Mucosa of rectum (tissue), 2 donors: ENCODE results near the gene RNU1-2.
"Not testable (repeated sequence)": the region's sequence is repeated elsewhere in the genome, so short reads cannot be mapped to it uniquely, and the experiment has no call there.

Source experiments
- H3K27ac ChIP-seq, 2 donors: one replicate each; pipeline ENCODE4 v1.7.0; 2013; ENCODE audit warnings: inconsistent platforms in 2 of 2, low read depth in 2 of 2, low read length in 2 of 2
- H3K27me3 ChIP-seq, 2 donors: one replicate each; pipeline ENCODE4 v1.7.0; 2013; ENCODE audit warnings: low read length in 2 of 2; ENCODE audit not compliant: control insufficient read depth in 2 of 2, insufficient read depth in 2 of 2
- H3K36me3 ChIP-seq, 2 donors: one replicate each; pipeline ENCODE4 v1.7.0; 2013; ENCODE audit warnings: low read length in 2 of 2; ENCODE audit not compliant: control insufficient read depth in 2 of 2, insufficient read depth in 2 of 2
- H3K4me1 ChIP-seq, 2 donors: one replicate each; pipeline ENCODE4 v1.7.0; 2013; ENCODE audit warnings: low read length in 2 of 2, mild to moderate bottlenecking in 1 of 2; ENCODE audit not compliant: control insufficient read depth in 2 of 2, insufficient read depth in 2 of 2
- H3K4me3 ChIP-seq, 2 donors: one replicate each; pipeline ENCODE4 v1.7.0; 2013; ENCODE audit warnings: low read length in 2 of 2
- H3K9ac ChIP-seq, 2 donors: one replicate each; pipeline ENCODE4 v1.7.0; 2013; ENCODE audit warnings: low read length in 2 of 2, low read depth in 1 of 2, mild to moderate bottlenecking in 1 of 2
- H3K9me3 ChIP-seq, 2 donors: one replicate each; pipeline ENCODE4 v1.7.0; 2013; ENCODE audit warnings: low read length in 2 of 2; ENCODE audit not compliant: control insufficient read depth in 2 of 2
- donor health status: healthy.
- donor health status: Normal muscosa, but diverticular disease.

The RNU1-2 gene

DNA sequence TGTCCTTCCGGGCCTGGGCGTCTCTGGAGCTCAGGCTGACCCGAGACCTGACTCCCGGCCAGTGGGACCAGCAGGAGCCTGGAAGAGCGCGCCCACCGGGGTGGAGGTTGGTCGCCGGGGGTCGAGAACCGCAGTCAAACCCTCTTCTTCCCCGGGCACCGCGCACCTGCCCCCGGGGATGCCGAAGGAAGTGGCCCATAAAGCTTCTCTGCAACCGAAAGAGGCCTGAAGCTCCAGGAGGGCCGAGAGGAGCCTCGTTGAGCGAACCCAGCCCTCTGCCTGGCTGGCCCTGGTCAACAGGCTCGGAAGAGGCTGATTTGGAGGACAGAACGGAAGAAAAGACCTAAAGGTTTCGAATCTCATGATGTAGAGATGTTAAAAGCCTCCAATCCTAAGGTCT lies 24.6 kb upstream of the RNU1-2 start:
- not testable (repeated sequence) for H3K27ac ChIP-seq, H3K9me3 ChIP-seq, H3K4me3 ChIP-seq, H3K9ac ChIP-seq, H3K36me3 ChIP-seq, H3K27me3 ChIP-seq, H3K4me1 ChIP-seq

GRCh38 chr1:16872152-16873075 lies 23.4 kb upstream of the RNU1-2 start:
- H3K36me3 ChIP-seq, H3K9me3 ChIP-seq, H3K27me3 ChIP-seq, H3K4me1 ChIP-seq, H3K9ac ChIP-seq, H3K27ac ChIP-seq: not testable (repeated sequence)
- peak overlapping the region in 1 of 2 donors; percentile 4 for H3K4me3 ChIP-seq

DNA sequence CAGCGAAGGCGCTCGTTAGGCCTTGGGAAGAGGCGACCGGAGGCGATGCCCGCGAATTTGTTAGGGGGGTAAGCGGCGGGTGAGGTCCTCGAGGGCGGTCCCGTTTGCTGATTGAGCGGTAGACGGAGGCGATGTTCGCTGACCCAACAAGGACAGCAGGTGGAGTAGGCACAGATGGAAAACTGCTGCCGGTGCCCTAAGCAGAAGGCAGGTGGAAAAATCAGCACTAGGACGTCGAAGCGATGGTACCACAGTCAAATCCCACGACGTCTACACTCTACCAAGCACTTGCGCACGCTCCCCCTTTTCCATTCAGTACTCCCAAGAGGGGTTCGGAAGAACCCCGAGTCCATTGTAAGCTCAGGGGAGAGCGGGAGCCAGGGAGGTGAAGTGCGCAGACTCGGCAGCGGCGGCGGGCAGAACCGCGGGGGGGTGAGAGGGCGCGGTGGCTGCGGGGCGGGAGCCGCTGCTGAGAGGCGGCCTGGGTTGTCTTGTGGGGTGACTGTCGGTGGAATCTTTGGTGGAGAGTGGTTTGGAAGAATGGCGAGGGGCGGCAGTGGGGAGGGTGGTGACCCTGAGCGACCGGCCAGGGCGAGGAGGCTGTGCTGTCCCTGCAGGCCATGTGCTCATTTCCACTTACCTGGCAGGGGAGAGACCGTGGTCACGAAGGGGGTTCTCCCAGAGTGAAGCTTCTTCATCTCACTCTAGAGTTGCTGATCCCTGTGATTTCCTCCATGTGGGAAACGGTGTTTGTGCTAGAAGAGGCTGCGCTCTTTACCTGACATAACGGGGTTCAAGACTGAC lies 22.5 kb upstream of the RNU1-2 start:
- H3K4me1 ChIP-seq, H3K27me3 ChIP-seq, H3K27ac ChIP-seq, H3K36me3 ChIP-seq, H3K4me3 ChIP-seq, H3K9me3 ChIP-seq: not testable (repeated sequence)
- peak overlapping the region in 1 of 2 donors; percentile 20 for H3K9ac ChIP-seq

DNA sequence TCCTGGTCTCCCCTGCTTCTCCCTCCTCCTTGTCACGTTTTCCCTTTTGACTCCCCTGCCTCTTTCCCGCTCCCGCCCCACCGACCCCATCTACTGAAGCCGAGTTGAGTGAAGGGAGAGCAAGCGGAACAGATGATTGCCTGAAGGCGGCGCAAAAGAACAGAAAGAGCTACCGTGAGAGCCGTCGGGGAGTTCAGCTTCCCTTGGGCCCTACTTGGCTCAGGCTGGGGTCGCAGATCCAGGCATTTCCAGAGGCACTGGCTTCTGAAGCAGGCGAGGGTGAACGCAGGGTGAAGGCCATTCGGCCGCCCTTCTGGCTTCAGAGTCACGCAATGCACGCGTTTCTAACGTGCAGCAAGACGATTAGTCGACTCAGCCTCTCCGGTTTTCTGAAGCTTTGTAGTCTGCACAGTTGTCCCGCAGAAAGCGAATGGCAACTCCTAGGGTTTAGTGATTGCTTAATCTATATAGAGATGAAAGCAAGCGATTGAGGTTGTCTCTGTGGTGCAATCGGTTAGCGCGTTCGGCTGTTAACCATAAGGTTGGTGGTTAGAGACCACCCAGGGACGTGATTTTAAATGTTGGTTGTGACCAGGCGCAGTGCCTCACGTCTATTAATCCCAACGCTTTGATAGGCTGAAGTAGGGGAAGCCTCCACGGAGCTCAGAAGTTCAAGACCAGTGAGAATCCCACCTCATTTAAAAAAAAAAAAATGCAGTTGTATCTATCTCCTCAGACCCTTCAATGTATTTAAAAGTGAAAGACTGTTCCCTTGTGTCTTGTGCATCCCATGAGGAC lies 20.6 kb upstream of the RNU1-2 start:
- not testable (repeated sequence) for H3K4me1 ChIP-seq, H3K4me3 ChIP-seq, H3K27me3 ChIP-seq, H3K27ac ChIP-seq, H3K9me3 ChIP-seq, H3K9ac ChIP-seq, H3K36me3 ChIP-seq

DNA sequence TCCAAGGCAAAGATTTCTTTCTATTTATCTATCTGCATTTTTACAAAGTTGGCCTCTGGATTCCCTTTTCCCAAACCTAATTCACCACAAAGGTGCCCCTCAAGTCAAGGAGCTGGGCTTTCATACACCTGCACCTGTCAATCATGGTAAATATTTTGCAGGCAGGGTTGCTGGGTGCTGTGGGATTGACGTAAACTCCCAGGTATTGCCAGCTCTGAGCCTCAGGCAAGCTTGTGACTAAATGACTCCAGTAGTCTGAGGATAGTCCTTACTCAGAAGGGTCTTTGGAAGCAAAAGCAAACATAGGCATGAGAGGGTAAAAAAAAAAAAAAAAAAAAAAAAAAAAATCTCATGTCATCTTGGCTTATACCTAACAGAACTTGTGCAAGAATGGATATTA lies 14.0 kb upstream of the RNU1-2 start:
- not testable (repeated sequence) for H3K9me3 ChIP-seq, H3K36me3 ChIP-seq, H3K9ac ChIP-seq, H3K4me3 ChIP-seq, H3K27me3 ChIP-seq, H3K27ac ChIP-seq, H3K4me1 ChIP-seq

GRCh38 chr1:16882986-16883385 lies 12.8 kb upstream of the RNU1-2 start:
- no peaks in the 10 kb centered on the region for H3K27me3 ChIP-seq
- H3K36me3 ChIP-seq: no peaks in the 10 kb centered on the region
- no peak overlapping the region for H3K9ac ChIP-seq
- no peak overlapping the region for H3K4me3 ChIP-seq
- H3K27ac ChIP-seq: no peak overlapping the region
- H3K9me3 ChIP-seq: no peaks in the 10 kb centered on the region
- no peaks in the 10 kb centered on the region for H3K4me1 ChIP-seq

DNA sequence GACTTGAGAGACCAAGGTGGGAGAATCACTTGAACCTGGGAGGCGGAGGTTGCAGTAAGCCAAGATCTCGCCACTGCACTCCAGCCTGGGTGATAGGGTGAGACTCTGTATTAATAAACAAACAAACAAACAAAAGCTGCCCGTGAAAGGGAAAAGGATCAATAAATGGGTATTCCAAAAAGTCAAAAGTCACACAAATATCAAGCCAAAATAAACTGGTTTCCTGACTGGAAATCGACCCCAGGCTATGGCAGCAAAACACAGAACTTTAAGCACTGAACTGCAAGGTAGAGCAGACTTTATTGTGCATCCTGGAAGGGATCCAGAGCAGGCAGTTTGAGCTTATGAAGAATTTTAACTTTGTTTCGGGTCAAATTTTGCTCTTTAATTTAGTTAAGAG lies 11.3 kb upstream of the RNU1-2 start:
- H3K9ac ChIP-seq, H3K27ac ChIP-seq, H3K9me3 ChIP-seq, H3K4me1 ChIP-seq, H3K27me3 ChIP-seq, H3K36me3 ChIP-seq, H3K4me3 ChIP-seq: not testable (repeated sequence)

GRCh38 chr1:16886860-16887605 lies 8.7 kb upstream of the RNU1-2 start:
- no peak overlapping the region for H3K9ac ChIP-seq
- no peaks in the 10 kb centered on the region for H3K9me3 ChIP-seq
- no peaks in the 10 kb centered on the region for H3K27me3 ChIP-seq
- no peaks in the 10 kb centered on the region for H3K36me3 ChIP-seq
- H3K4me1 ChIP-seq: peaks cover 0 to 4% of the 10 kb centered on the region in 2 donors
- H3K4me3 ChIP-seq: no peak overlapping the region
- no peak overlapping the region for H3K27ac ChIP-seq

GRCh38 chr1:16888860-16889816 lies 6.6 kb upstream of the RNU1-2 start:
- H3K27ac ChIP-seq: peak overlapping the region; percentile 79 to 81
- no peaks in the 10 kb centered on the region for H3K36me3 ChIP-seq
- peak overlapping the region; percentile 63 to 88 for H3K9ac ChIP-seq
- no peaks in the 10 kb centered on the region for H3K27me3 ChIP-seq
- no peaks in the 10 kb centered on the region for H3K9me3 ChIP-seq
- H3K4me3 ChIP-seq: peak overlapping the region; percentile 76 to 78
- peaks cover 0 to 4% of the 10 kb centered on the region in 2 donors for H3K4me1 ChIP-seq
